ENCODE measurements around the gene APBB1IP.
"Not testable (repeated sequence)": the region's sequence is repeated elsewhere in the genome, so short reads cannot be mapped to it uniquely, and the experiment has no call there.

APBB1IP gene

GRCh38 chr10:26454891-26455290 lies 16.8 kb downstream of the APBB1IP start:
- H3K4me3 ChIP-seq (ENCODE audit: low read depth, low read length) = no peak overlapping the region
- TF ChIP-seq CTCF (IDR thresholded peaks at IDR 0.05; ENCODE audit: borderline replicate concordance, insufficient read depth, low read depth, low read length) = no peak

GRCh38 chr10:26455567-26456315 lies 17.6 kb downstream of the APBB1IP start:
- no peak for TF ChIP-seq CTCF (IDR thresholded peaks at IDR 0.05; ENCODE audit: borderline replicate concordance, insufficient read depth, low read depth, low read length)
- H3K4me3 ChIP-seq (ENCODE audit: low read depth, low read length) = no peak overlapping the region

GRCh38 chr10:26457088-26457487 lies 18.9 kb downstream of the APBB1IP start:
- TF ChIP-seq CTCF (IDR thresholded peaks at IDR 0.05; ENCODE audit: borderline replicate concordance, insufficient read depth, low read depth, low read length) = no peak
- no peak overlapping the region for H3K4me3 ChIP-seq (ENCODE audit: low read depth, low read length)

- TF ChIP-seq CTCF (IDR thresholded peaks at IDR 0.05; ENCODE audit: borderline replicate concordance, insufficient read depth, low read depth, low read length) = no peak
- no peak overlapping the region for H3K4me3 ChIP-seq (ENCODE audit: low read depth, low read length)
These were observed 22.6 kb downstream of the APBB1IP start for GRCh38 chr10:26460736-26461135.

- no peak for TF ChIP-seq CTCF (IDR thresholded peaks at IDR 0.05; ENCODE audit: borderline replicate concordance, insufficient read depth, low read depth, low read length)
- H3K4me3 ChIP-seq (ENCODE audit: low read depth, low read length) = no peak overlapping the region
These were observed 25.8 kb downstream of the APBB1IP start for GRCh38 chr10:26463986-26464385.

GRCh38 chr10:26464632-26465280 lies 26.6 kb downstream of the APBB1IP start:
- H3K4me3 ChIP-seq (ENCODE audit: low read depth, low read length) = no peak overlapping the region
- TF ChIP-seq CTCF (IDR thresholded peaks at IDR 0.05; ENCODE audit: borderline replicate concordance, insufficient read depth, low read depth, low read length) = no peak

GRCh38 chr10:26466531-26466930 lies 28.4 kb downstream of the APBB1IP start:
- H3K4me3 ChIP-seq (ENCODE audit: low read depth, low read length) = not testable (repeated sequence)
